Gastroesophageal sphincter (tissue), 3 donors: ENCODE results near the gene RASL10A.

Source experiments
- EP300 ChIP-seq: sonication (generic); formaldehyde crosslinking; IDR thresholded peaks from one replicate; pipeline ENCODE4 v1.6.1; 2017; ENCODE audit warnings: antibody characterized with exemption, mild to moderate bottlenecking
- POLR2AphosphoS5 ChIP-seq: sonication (generic); formaldehyde crosslinking; IDR thresholded peaks from one replicate; pipeline ENCODE4 v1.6.1; 2017; ENCODE audit warnings: antibody characterized with exemption
- TF ChIP-seq, protein P1 (sequence below), 4 experiments: fragments of 200-600 bp in 2 of 4; fragments of 450-650 bp in 2 of 4; sonication (generic) in 1 of 4; IDR thresholded peaks; one replicate each; pipeline ENCODE4 v1.5.1; 2017 to 2019; ENCODE audit warnings: antibody characterized with exemption in 4 of 4, mild to moderate bottlenecking in 2 of 4, moderate library complexity in 2 of 4

DNA sequence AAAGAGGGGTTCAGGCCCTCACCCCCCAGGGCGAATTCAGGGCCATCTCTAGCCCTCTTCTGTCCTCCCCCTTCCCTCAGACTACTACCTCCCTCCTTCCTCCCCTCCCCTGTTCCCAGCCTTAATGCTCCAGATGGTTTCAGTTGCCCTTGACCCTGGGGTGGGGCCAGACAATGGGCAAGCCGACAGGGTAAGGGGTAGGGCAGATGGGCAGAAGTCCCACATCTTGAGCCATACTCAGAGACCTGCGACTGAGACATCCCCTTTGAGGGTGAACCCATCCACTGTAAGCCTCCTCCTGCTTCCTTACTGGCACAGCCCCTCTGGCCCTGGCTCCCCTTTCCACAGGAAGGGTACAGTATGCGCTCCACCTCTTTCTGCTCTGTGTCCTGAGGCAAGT lies 49.6 kb downstream of the RASL10A start:
- TF ChIP-seq, protein P1, sequence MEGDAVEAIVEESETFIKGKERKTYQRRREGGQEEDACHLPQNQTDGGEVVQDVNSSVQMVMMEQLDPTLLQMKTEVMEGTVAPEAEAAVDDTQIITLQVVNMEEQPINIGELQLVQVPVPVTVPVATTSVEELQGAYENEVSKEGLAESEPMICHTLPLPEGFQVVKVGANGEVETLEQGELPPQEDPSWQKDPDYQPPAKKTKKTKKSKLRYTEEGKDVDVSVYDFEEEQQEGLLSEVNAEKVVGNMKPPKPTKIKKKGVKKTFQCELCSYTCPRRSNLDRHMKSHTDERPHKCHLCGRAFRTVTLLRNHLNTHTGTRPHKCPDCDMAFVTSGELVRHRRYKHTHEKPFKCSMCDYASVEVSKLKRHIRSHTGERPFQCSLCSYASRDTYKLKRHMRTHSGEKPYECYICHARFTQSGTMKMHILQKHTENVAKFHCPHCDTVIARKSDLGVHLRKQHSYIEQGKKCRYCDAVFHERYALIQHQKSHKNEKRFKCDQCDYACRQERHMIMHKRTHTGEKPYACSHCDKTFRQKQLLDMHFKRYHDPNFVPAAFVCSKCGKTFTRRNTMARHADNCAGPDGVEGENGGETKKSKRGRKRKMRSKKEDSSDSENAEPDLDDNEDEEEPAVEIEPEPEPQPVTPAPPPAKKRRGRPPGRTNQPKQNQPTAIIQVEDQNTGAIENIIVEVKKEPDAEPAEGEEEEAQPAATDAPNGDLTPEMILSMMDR (IDR thresholded peaks at IDR 0.05), result no peak
- TF ChIP-seq EP300 (no peak), POLR2AphosphoS5 (no peak)
